Left cardiac atrium (tissue), 4 donors: Measurements from ENCODE around the gene SPON1. TPM values are rescaled to one million over a fixed set of nuclear protein-coding genes. Genes with fewer than 3 reads are reported as not detected.
"Not testable (repeated sequence)": the region's sequence is repeated elsewhere in the genome, so short reads cannot be mapped to it uniquely, and the experiment has no call there.

Experiments
- ATAC-seq, 2 donors: fragments of 200-7000 bp; cut with Tn5 transposase; one replicate each; pipeline ENCODE4 v1.9.1; 2020; ENCODE audit warnings: mild to moderate bottlenecking in 2 of 2, moderate library complexity in 2 of 2
- DNase-seq: peaks from one replicate; pipeline ENCODE4 v3.0.0-alpha.2; 2020
- intact Hi-C, 2 donors: fragments of 100-400 bp; cut with DNase I; formaldehyde crosslinking; loops; one replicate each; pipeline versions ENCODE4 v1.14.1 to v1.15.1; 2022 to 2023
- total RNA-seq, 2 donors: library from RNA; stranded (reverse); fragmentation: NEBNext Ultra II Directional; extraction: Animal tissue kit (Norgen Biotek cat#: 25700); gene quantifications; one replicate each; pipeline ENCODE4 v1.2.1, GENCODE V29; 2021
- donor health status: DM: no; HTN: yes; CAD: no.
- donor health status: DM: no; HTN: yes; CAD: no; lungs with severe emphysema.
- donor health status: DM: yes; HTN: yes; CAD: no.
- donor health status: Dilated cardiomyopathy.

The SPON1 gene
- total RNA-seq, 2 donors from 2014 or later, result 21.1 to 23.4 TPM

- peak; percentile 24 to 40 for ATAC-seq
- intact Hi-C loops, result loop anchor here (2.0 to 10.0 kb wide), 3 partner anchors 294 to 476 kb away; no protein-coding TSS in a partner anchor
- DNase-seq, result no peak
Measured at GRCh38 chr11:14248580-14248981, 286.1 kb downstream of the SPON1 start.

GRCh38 chr11:14249121-14249963 is 286.8 kb downstream of the SPON1 start:
- DNase-seq (peak; percentile 63), ATAC-seq (peak; percentile 68 to 69)
- intact Hi-C loops, result loop anchor here (1.0 to 10.0 kb wide), 4 partner anchors 293 to 477 kb away; no protein-coding TSS in a partner anchor

- intact Hi-C loops, result no loop called here
Measured at GRCh38 chr11:14251754-14252153, 289.2 kb downstream of the SPON1 start.

GRCh38 chr11:14252501-14252900 is 290.0 kb downstream of the SPON1 start:
- ATAC-seq, DNase-seq, intact Hi-C loops: not testable (repeated sequence)

More at GRCh38 chr11:14251754-14252153, 289.2 kb downstream of the SPON1 start:
- DNase-seq (no peak), ATAC-seq (no peak)

- intact Hi-C loops, result no loop called here
- no peak for ATAC-seq
Measured at GRCh38 chr11:14253421-14253820, 290.9 kb downstream of the SPON1 start.

GRCh38 chr11:14253840-14254239 is 291.3 kb downstream of the SPON1 start:
- intact Hi-C loops, result no loop called here
- ATAC-seq, result peak in 1 of 2 donors; percentile 27

More at GRCh38 chr11:14253421-14253820, 290.9 kb downstream of the SPON1 start:
- DNase-seq, result no peak

GRCh38 chr11:14254533-14255237 is 292.2 kb downstream of the SPON1 start:
- intact Hi-C loops, result no loop called here
- no peak for ATAC-seq
- DNase-seq, result no peak

More at GRCh38 chr11:14253840-14254239, 291.3 kb downstream of the SPON1 start:
- DNase-seq, result no peak

GRCh38 chr11:14255238-14255534 is 292.7 kb downstream of the SPON1 start:
- ATAC-seq, result no peak
- intact Hi-C loops, result no loop called here

GRCh38 chr11:14258221-14258935 is 295.9 kb downstream of the SPON1 start:
- intact Hi-C loops, result no loop called here
- ATAC-seq (peak; percentile 17 to 47), DNase-seq (no peak)

More at GRCh38 chr11:14255238-14255534, 292.7 kb downstream of the SPON1 start:
- no peak for DNase-seq

GRCh38 chr11:14259186-14259784 is 296.8 kb downstream of the SPON1 start:
- intact Hi-C loops, result no loop called here
- no peak for ATAC-seq
- no peak for DNase-seq

- ATAC-seq (no peak), DNase-seq (no peak)
- intact Hi-C loops, result no loop called here
Measured at GRCh38 chr11:14259878-14260277, 297.4 kb downstream of the SPON1 start.

- DNase-seq, result no peak
- peak in 1 of 2 donors; percentile 42 for ATAC-seq
- intact Hi-C loops, result no loop called here
Measured at GRCh38 chr11:14261066-14261465, 298.5 kb downstream of the SPON1 start.

- no peak for DNase-seq
- no peak for ATAC-seq
- intact Hi-C loops, result no loop called here
Measured at GRCh38 chr11:14262271-14262846, 299.8 kb downstream of the SPON1 start.

- no peak for ATAC-seq
- intact Hi-C loops, result no loop called here
- DNase-seq, result no peak
Measured at GRCh38 chr11:14264966-14265365, 302.4 kb downstream of the SPON1 start.

GRCh38 chr11:14266622-14267021 is 304.1 kb downstream of the SPON1 start:
- ATAC-seq, result no peak
- intact Hi-C loops, result no loop called here
- no peak for DNase-seq

GRCh38 chr11:14267861-14268635 is 305.5 kb downstream of the SPON1 start:
- DNase-seq (no peak), ATAC-seq (no peak)
- intact Hi-C loops, result no loop called here

- DNase-seq, result no peak
- intact Hi-C loops, result no loop called here
- ATAC-seq, result no peak
Measured at GRCh38 chr11:14269692-14270573, 307.4 kb downstream of the SPON1 start.
